ENCODE results near the gene KRT40. TPM values are rescaled to one million over a fixed set of nuclear protein-coding genes. Genes with fewer than 3 reads are reported as not detected.

KRT40 gene
- polyA plus RNA-seq, 4 donors = 0.10 to 0.45 (median 0.12) TPM; not detected in 1

DNA sequence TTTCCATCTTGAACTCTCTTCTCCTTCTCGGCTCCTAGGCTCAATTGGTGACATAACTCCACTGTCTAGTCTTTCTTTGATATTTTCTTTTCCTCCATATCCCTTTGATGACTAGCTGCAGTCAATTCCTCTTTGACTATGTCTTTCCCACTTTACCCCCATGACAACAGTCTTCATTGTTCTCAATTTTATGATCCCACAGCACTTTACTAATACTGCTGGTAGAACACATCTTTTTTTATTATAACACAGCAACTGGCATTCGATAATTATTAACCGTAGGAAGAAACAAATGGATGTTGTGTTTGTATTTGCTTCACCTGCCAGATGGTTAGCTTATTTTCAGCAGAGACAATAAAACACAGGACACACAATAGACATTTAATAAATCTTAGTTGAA lies 8.5 kb upstream of the KRT40 start:
- peak in 1 of 2 donors; percentile 10 for DNase-seq
- H3K27ac ChIP-seq (ENCODE audit: low read depth in 1 of 3, low read length in 2 of 3) = no peak overlapping the region
- no peaks in the 10 kb centered on the region for H3K9me3 ChIP-seq (ENCODE audit: control insufficient read depth in 2 of 2, insufficient read depth in 1 of 2, low read depth in 1 of 2, low read length in 1 of 2)
- H3K27me3 ChIP-seq (ENCODE audit: control insufficient read depth in 3 of 3, insufficient read depth in 3 of 3, low read length in 3 of 3) = peaks cover 0 to 4% (median 3%) of the 10 kb centered on the region in 3 donors
- WGBS, 3 donors = 19 to 63% (median 35%) methylated on average over 3 of the region's 3 CpGs
- H3K4me3 ChIP-seq (ENCODE audit: low read depth in 1 of 3, low read length in 3 of 3) = no peak overlapping the region
- FAIRE-seq = no peak
- H3K4me1 ChIP-seq (ENCODE audit: control insufficient read depth in 3 of 3, insufficient read depth in 2 of 3, low read depth in 1 of 3, low read length in 2 of 3) = no peaks in the 10 kb centered on the region
- H3K36me3 ChIP-seq (ENCODE audit: control insufficient read depth in 3 of 3, insufficient read depth in 2 of 3, low read depth in 1 of 3, low read length in 3 of 3) = no peaks in the 10 kb centered on the region

DNA sequence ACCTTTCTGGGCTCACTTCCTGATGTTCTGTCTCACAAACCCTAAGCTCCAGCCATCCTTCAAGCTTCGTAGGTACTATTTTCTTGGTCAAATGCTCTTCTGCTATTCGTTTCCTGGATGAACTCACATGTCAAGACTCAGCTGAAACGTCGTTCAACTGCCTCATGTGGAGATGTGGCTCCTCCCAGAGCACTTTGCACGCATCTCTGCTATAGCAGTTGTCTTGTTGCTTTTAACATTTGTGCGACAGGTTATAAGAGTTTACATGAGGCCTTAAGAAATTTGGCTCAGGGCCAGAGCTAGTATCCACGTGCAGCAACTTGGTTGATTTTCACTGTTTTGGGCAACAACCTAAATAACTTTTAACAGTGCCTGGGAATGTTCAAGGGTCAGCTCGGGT lies 2.8 kb upstream of the KRT40 start:
- no peak for DNase-seq
- WGBS, 3 donors = 56 to 73% (median 61%) methylated on average over 8 of the region's 8 CpGs

DNA sequence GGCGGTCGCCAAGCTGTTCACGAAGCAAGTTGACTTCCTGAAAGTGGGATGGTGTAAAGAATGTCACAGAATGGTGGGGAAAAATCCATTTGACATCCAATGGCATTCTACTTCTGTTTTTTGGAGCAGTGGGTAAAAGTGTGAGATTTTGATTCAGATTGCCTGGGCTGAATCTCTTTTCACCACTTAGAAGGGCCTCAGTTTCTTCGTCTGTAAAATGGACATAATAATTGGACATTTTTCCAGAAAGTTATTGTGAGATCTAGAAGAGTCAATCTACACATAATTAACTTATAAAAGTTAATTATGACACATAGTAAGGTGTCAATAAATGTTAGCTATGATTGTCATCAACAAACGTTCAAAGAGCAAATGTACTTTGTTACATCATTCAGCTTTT lies 3.0 kb downstream of the KRT40 start:
- DNase-seq (no peak), FAIRE-seq (no peak)
- 50 to 71% (median 63%) methylated on average over 5 of the region's 5 CpGs for WGBS, 3 donors
- no peaks in the 10 kb centered on the region for H3K4me1 ChIP-seq (ENCODE audit: control insufficient read depth in 3 of 3, insufficient read depth in 2 of 3, low read depth in 1 of 3, low read length in 2 of 3)
- no peaks in the 10 kb centered on the region for H3K36me3 ChIP-seq (ENCODE audit: control insufficient read depth in 3 of 3, insufficient read depth in 2 of 3, low read depth in 1 of 3, low read length in 3 of 3)
- peaks cover 0 to 4% (median 3%) of the 10 kb centered on the region in 3 donors for H3K27me3 ChIP-seq (ENCODE audit: control insufficient read depth in 3 of 3, insufficient read depth in 3 of 3, low read length in 3 of 3)
- H3K9me3 ChIP-seq (ENCODE audit: control insufficient read depth in 2 of 2, insufficient read depth in 1 of 2, low read depth in 1 of 2, low read length in 1 of 2) = no peaks in the 10 kb centered on the region
- no peak overlapping the region for H3K4me3 ChIP-seq (ENCODE audit: low read depth in 1 of 3, low read length in 3 of 3)
- no peak overlapping the region for H3K27ac ChIP-seq (ENCODE audit: low read depth in 1 of 3, low read length in 2 of 3)

More for the DNA sequence above, 2.8 kb upstream of the KRT40 start:
- Histone ChIP-seq H3K36me3 (ENCODE audit: control insufficient read depth in 3 of 3, insufficient read depth in 2 of 3, low read depth in 1 of 3, low read length in 3 of 3) (no peaks in the 10 kb centered on the region), H3K27me3 (ENCODE audit: control insufficient read depth in 3 of 3, insufficient read depth in 3 of 3, low read length in 3 of 3) (peaks cover 0 to 2% (median 0%) of the 10 kb centered on the region in 3 donors), H3K27ac (ENCODE audit: low read depth in 1 of 3, low read length in 2 of 3) (no peak overlapping the region), H3K4me1 (ENCODE audit: control insufficient read depth in 3 of 3, insufficient read depth in 2 of 3, low read depth in 1 of 3, low read length in 2 of 3) (no peaks in the 10 kb centered on the region), H3K9me3 (ENCODE audit: control insufficient read depth in 2 of 2, insufficient read depth in 1 of 2, low read depth in 1 of 2, low read length in 1 of 2) (no peaks in the 10 kb centered on the region), H3K4me3 (ENCODE audit: low read depth in 1 of 3, low read length in 3 of 3) (no peak overlapping the region)
- no peak for FAIRE-seq

DNA sequence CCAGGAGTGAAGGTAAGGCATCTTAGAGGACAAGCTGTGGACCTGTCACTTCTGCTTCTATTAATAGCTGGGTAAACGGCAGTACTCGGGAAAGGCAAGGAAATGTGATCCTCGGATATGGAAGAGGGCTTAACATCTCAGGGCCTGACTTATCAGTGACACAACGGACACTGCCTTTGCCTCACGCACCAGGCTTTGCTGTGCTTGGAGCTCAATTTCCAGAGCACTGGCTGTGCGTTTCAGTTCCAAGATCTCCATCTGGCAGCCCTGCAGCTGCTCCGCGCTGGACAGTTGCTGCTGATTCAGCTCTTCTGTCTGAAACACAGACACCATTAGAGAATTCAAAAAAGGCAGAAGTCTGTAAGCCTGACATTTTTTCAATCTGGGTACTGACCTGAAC lies 3.5 kb downstream of the KRT40 start:
- DNase-seq = no peak
- WGBS, 3 donors = 40 to 63% (median 50%) methylated on average over 8 of the region's 8 CpGs

DNA sequence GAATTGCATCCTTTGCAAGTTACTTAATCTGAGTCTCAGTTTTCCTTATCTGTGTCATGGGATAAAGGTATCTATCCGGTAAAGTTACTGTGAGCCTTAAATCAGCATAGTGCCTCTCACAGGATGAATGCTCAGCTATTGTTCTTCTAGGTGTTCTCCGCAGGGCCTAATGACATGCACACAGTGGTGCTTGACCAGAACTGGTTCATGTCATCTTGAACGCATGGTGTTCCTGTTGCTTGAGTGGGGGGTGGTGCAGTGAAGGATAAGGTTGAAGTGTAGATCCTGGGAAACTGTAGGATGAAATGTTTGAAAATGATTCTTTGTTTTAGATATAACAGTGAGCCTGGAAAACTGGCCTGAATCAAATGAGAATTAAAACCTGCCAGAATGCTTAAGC lies 4.0 kb downstream of the KRT40 start:
- no peak overlapping the region for H3K4me3 ChIP-seq (ENCODE audit: low read depth in 1 of 3, low read length in 3 of 3)
- H3K27ac ChIP-seq (ENCODE audit: low read depth in 1 of 3, low read length in 2 of 3) = no peak overlapping the region
- H3K4me1 ChIP-seq (ENCODE audit: control insufficient read depth in 3 of 3, insufficient read depth in 2 of 3, low read depth in 1 of 3, low read length in 2 of 3) = no peaks in the 10 kb centered on the region
- no peak for FAIRE-seq
- DNase-seq = no peak
- no peaks in the 10 kb centered on the region for H3K9me3 ChIP-seq (ENCODE audit: control insufficient read depth in 2 of 2, insufficient read depth in 1 of 2, low read depth in 1 of 2, low read length in 1 of 2)
- 91 to 94% (median 93%) methylated on average over 3 of the region's 3 CpGs for WGBS, 3 donors
- peaks cover 0 to 6% (median 3%) of the 10 kb centered on the region in 3 donors for H3K27me3 ChIP-seq (ENCODE audit: control insufficient read depth in 3 of 3, insufficient read depth in 3 of 3, low read length in 3 of 3)
- H3K36me3 ChIP-seq (ENCODE audit: control insufficient read depth in 3 of 3, insufficient read depth in 2 of 3, low read depth in 1 of 3, low read length in 3 of 3) = no peaks in the 10 kb centered on the region

More for the DNA sequence above, 3.5 kb downstream of the KRT40 start:
- Histone ChIP-seq H3K36me3 (ENCODE audit: control insufficient read depth in 3 of 3, insufficient read depth in 2 of 3, low read depth in 1 of 3, low read length in 3 of 3) (no peaks in the 10 kb centered on the region), H3K4me3 (ENCODE audit: low read depth in 1 of 3, low read length in 3 of 3) (no peak overlapping the region), H3K9me3 (ENCODE audit: control insufficient read depth in 2 of 2, insufficient read depth in 1 of 2, low read depth in 1 of 2, low read length in 1 of 2) (no peaks in the 10 kb centered on the region), H3K27ac (ENCODE audit: low read depth in 1 of 3, low read length in 2 of 3) (no peak overlapping the region), H3K4me1 (ENCODE audit: control insufficient read depth in 3 of 3, insufficient read depth in 2 of 3, low read depth in 1 of 3, low read length in 2 of 3) (no peaks in the 10 kb centered on the region), H3K27me3 (ENCODE audit: control insufficient read depth in 3 of 3, insufficient read depth in 3 of 3, low read length in 3 of 3) (peaks cover 0 to 6% (median 3%) of the 10 kb centered on the region in 3 donors)
- FAIRE-seq = no peak

DNA sequence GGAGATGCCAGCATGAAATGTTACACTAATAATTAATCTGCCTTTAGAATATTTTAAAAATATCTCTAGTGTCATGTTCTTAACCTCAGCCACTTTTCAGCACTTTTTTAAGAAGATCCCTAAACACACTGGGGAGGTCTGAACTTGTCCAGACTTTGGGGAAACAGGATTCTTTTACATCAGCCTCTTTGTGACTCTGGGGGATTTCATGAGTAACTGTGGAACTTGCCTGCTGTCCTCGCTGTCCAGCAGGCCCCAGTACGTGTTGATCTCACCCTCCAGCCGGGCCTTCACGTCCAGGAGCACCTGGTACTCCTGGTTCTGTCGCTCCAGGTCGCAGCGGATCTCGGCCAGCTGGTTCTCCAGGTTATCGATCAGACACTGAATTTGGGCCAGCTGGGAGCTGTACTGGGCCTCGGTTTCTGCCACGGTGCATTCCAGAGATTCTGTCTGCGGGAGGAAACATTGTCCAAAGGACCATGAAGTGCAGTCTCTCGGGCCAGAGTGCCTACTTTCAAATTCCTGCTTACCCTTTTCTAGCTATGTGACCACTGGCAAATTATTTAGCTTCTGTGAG lies 5.5 kb downstream of the KRT40 start:
- no peak overlapping the region for H3K27ac ChIP-seq (ENCODE audit: low read depth in 1 of 3, low read length in 2 of 3)
- H3K4me3 ChIP-seq (ENCODE audit: low read depth in 1 of 3, low read length in 3 of 3) = no peak overlapping the region
- H3K36me3 ChIP-seq (ENCODE audit: control insufficient read depth in 3 of 3, insufficient read depth in 2 of 3, low read depth in 1 of 3, low read length in 3 of 3) = no peaks in the 10 kb centered on the region
- no peak for FAIRE-seq
- H3K27me3 ChIP-seq (ENCODE audit: control insufficient read depth in 3 of 3, insufficient read depth in 3 of 3, low read length in 3 of 3) = peaks cover 0 to 6% (median 3%) of the 10 kb centered on the region in 3 donors
- DNase-seq = no peak
- H3K4me1 ChIP-seq (ENCODE audit: control insufficient read depth in 3 of 3, insufficient read depth in 2 of 3, low read depth in 1 of 3, low read length in 2 of 3) = no peaks in the 10 kb centered on the region
- WGBS, 3 donors = 78 to 89% (median 81%) methylated on average over 13 of the region's 13 CpGs
- H3K9me3 ChIP-seq (ENCODE audit: control insufficient read depth in 2 of 2, insufficient read depth in 1 of 2, low read depth in 1 of 2, low read length in 1 of 2) = no peaks in the 10 kb centered on the region

DNA sequence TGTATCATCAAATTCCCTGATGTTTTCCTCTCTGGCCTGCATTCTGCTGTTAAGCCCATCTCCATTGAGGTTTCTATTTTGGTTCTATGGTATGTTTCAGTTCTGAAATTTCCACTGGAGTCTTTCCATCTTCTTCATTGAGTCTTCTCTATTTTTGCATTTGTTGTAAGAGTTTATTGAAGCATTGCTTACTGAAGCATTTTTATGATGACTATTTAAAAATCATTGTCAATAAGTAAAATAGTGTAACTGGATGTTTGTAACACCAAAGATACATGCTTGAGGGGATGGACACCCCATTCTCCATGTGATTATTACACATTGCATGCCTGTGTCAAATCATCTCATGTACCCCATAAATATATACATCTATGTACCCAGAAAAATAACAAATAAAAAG lies 8.6 kb downstream of the KRT40 start:
- FAIRE-seq = no peak
- no peak overlapping the region for H3K27ac ChIP-seq (ENCODE audit: low read depth in 1 of 3, low read length in 2 of 3)
- no peaks in the 10 kb centered on the region for H3K36me3 ChIP-seq (ENCODE audit: control insufficient read depth in 3 of 3, insufficient read depth in 2 of 3, low read depth in 1 of 3, low read length in 3 of 3)
- no peak overlapping the region for H3K4me3 ChIP-seq (ENCODE audit: low read depth in 1 of 3, low read length in 3 of 3)
- no peak for DNase-seq
- H3K9me3 ChIP-seq (ENCODE audit: control insufficient read depth in 2 of 2, insufficient read depth in 1 of 2, low read depth in 1 of 2, low read length in 1 of 2) = no peaks in the 10 kb centered on the region
- H3K4me1 ChIP-seq (ENCODE audit: control insufficient read depth in 3 of 3, insufficient read depth in 2 of 3, low read depth in 1 of 3, low read length in 2 of 3) = no peaks in the 10 kb centered on the region
- H3K27me3 ChIP-seq (ENCODE audit: control insufficient read depth in 3 of 3, insufficient read depth in 3 of 3, low read length in 3 of 3) = peaks cover 0 to 9% (median 3%) of the 10 kb centered on the region in 3 donors

DNA sequence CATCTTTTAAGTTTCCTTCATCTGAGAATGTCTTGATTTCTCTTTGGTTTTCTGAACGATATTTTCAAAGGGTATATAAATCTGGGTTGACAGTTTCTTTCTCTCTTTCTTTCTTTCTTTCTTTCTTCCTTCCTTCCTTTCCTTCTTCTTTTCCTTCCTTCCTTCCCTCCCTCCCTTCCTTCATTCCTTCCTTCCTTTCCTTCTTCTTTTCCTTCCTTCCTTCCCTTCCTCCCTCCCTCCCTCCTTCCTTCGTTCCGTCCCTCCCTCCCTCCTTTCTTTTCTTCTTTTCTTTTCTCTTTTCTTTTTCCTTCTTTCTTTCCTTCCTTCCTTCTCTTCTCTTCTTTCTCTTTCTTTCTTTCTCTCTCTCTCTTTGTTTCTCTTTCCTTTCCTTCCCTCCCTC lies 9.8 kb downstream of the KRT40 start:
- 69 to 94% (median 93%) methylated on average over 3 of the region's 3 CpGs for WGBS, 3 donors
- H3K36me3 ChIP-seq (ENCODE audit: control insufficient read depth in 3 of 3, insufficient read depth in 2 of 3, low read depth in 1 of 3, low read length in 3 of 3) = no peaks in the 10 kb centered on the region
- DNase-seq = no peak
- peaks cover 0 to 9% (median 3%) of the 10 kb centered on the region in 3 donors for H3K27me3 ChIP-seq (ENCODE audit: control insufficient read depth in 3 of 3, insufficient read depth in 3 of 3, low read length in 3 of 3)
- FAIRE-seq = no peak
- no peaks in the 10 kb centered on the region for H3K9me3 ChIP-seq (ENCODE audit: control insufficient read depth in 2 of 2, insufficient read depth in 1 of 2, low read depth in 1 of 2, low read length in 1 of 2)
- H3K4me3 ChIP-seq (ENCODE audit: low read depth in 1 of 3, low read length in 3 of 3) = no peak overlapping the region
- no peak overlapping the region for H3K27ac ChIP-seq (ENCODE audit: low read depth in 1 of 3, low read length in 2 of 3)
- no peaks in the 10 kb centered on the region for H3K4me1 ChIP-seq (ENCODE audit: control insufficient read depth in 3 of 3, insufficient read depth in 2 of 3, low read depth in 1 of 3, low read length in 2 of 3)

DNA sequence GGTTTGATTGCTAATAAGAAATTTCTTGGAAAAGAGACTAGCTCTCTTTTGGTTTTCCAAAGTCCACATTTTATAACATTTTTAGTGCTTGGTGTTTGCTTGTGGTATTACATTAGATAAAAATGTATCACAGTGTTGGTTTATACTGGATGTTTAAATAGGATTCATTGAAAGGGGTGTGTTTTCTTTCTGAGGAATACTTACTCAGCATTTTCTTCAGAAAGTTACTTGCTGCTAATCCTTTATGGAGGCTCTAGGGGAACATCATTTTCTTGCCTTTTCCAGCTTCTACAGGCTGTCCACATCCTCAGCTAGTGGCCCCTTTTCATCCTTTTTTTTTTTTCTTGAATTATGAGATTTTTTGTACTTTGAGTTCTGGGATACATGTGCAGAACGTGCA lies 16.5 kb downstream of the KRT40 start:
- peaks cover 0 to 3% (median 0%) of the 10 kb centered on the region in 3 donors for H3K27me3 ChIP-seq (ENCODE audit: control insufficient read depth in 3 of 3, insufficient read depth in 3 of 3, low read length in 3 of 3)
- H3K4me3 ChIP-seq (ENCODE audit: low read depth in 1 of 3, low read length in 3 of 3) = no peak overlapping the region
- DNase-seq (no peak), FAIRE-seq (no peak)
- H3K4me1 ChIP-seq (ENCODE audit: control insufficient read depth in 3 of 3, insufficient read depth in 2 of 3, low read depth in 1 of 3, low read length in 2 of 3) = no peaks in the 10 kb centered on the region
- no peak overlapping the region for H3K27ac ChIP-seq (ENCODE audit: low read depth in 1 of 3, low read length in 2 of 3)
- H3K36me3 ChIP-seq (ENCODE audit: control insufficient read depth in 3 of 3, insufficient read depth in 2 of 3, low read depth in 1 of 3, low read length in 3 of 3) = no peaks in the 10 kb centered on the region
- WGBS, 3 donors = 67 to 83% (median 67%) methylated on average over 1 of the region's 1 CpG
- no peaks in the 10 kb centered on the region for H3K9me3 ChIP-seq (ENCODE audit: control insufficient read depth in 2 of 2, insufficient read depth in 1 of 2, low read depth in 1 of 2, low read length in 1 of 2)

Data from small intestine (tissue), 7 donors.